Measurements from ENCODE around the gene KMT2C. TPM values are rescaled to one million over a fixed set of nuclear protein-coding genes. Genes with fewer than 3 reads are reported as not detected.
"Not testable (repeated sequence)": the region's sequence is repeated elsewhere in the genome, so short reads cannot be mapped to it uniquely, and the experiment has no call there.

The KMT2C gene
- total and polyA plus RNA-seq, 9 donors: 15.5 to 40.6 (median 33.2) TPM

DNA sequence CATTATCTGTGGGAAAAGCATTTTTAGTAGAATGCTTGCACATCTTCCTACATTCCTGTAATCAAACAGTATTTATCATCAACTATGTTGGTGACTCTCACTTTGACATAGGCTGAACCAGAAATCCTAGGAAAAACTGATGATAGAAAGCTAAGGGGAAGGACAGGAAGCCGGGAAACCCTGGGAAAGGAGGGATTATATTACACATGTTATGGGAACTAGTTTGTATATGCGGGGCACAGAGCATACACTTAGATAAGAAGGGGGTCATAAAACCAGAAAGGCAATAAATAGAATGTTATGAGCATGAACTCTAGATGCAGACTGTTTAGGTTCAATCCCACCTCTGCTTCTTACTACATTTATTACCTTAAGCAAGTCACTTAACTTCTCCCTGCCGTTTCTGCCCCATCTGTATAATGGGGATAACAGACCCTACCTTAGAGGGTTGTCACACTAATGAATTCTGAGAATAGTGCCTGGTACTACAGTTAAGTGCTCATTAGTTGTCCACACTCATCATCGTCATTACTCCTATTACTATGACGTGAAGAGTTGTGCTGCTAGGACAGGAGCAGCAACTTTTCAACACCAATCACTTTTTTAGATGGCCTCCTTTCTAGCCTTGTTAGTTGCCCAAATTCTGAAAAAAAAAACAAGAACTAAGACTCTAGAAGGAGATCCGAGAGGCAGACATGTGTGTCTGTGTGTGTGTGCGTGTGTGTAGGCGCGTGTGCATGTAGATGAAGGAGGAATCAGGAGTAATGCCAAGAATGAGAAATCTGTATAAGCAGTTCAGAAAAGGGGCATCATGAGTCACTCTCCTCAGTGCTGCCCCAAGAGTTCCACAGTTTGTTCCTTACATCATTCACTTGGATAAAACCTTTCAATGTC is 52.2 kb downstream of the KMT2C start:
- H3K36me3 ChIP-seq (ENCODE audit: control insufficient read depth, insufficient read depth, low read length): no peaks in the 10 kb centered on the region
- DNase-seq: peak; percentile 45
- no peaks in the 10 kb centered on the region for H3K4me1 ChIP-seq (ENCODE audit: control insufficient read depth, insufficient read depth, low read length)
- no peak overlapping the region for H3K4me3 ChIP-seq (ENCODE audit: low read length)
- peaks cover 3% of the 10 kb centered on the region for H3K9me3 ChIP-seq (replicated peaks; ENCODE audit: control insufficient read depth, low read depth, low read length)
- H3K27me3 ChIP-seq (ENCODE audit: control insufficient read depth, insufficient read depth, low read length): no peaks in the 10 kb centered on the region
- H3K27ac ChIP-seq (ENCODE audit: low read length): no peak overlapping the region
- WGBS (ENCODE audit: insufficient coverage): no CpG with 5 or more reads among the region's 9 CpGs

DNA sequence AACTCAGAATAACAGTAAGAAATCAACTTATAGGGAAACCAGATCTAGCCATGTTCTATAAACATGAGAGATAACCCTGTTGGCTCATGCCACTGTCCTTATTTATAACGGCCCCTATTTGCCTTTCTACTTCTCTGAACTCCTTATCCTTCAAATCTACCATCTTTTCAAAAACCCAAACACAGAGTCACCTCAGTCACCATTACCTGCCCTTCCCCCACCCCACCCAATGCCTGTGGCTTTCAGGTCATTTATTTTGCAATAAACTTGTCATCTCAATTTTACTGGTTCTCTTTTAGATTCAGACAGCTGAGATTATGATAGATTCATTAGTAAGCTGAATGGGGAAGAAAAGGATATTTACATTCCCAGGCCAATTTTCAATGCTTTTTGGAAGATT is 53.6 kb downstream of the KMT2C start:
- Histone ChIP-seq H3K4me1 (ENCODE audit: control insufficient read depth, insufficient read depth, low read length) (no peaks in the 10 kb centered on the region), H3K9me3 (replicated peaks; ENCODE audit: control insufficient read depth, low read depth, low read length) (peaks cover 6% of the 10 kb centered on the region), H3K27me3 (ENCODE audit: control insufficient read depth, insufficient read depth, low read length) (no peaks in the 10 kb centered on the region), H3K36me3 (ENCODE audit: control insufficient read depth, insufficient read depth, low read length) (no peaks in the 10 kb centered on the region), H3K4me3 (ENCODE audit: low read length) (no peak overlapping the region), H3K27ac (ENCODE audit: low read length) (no peak overlapping the region)
- 23% methylated on average over 1 of the region's 1 CpG for WGBS (ENCODE audit: insufficient coverage)
- no peak for DNase-seq

DNA sequence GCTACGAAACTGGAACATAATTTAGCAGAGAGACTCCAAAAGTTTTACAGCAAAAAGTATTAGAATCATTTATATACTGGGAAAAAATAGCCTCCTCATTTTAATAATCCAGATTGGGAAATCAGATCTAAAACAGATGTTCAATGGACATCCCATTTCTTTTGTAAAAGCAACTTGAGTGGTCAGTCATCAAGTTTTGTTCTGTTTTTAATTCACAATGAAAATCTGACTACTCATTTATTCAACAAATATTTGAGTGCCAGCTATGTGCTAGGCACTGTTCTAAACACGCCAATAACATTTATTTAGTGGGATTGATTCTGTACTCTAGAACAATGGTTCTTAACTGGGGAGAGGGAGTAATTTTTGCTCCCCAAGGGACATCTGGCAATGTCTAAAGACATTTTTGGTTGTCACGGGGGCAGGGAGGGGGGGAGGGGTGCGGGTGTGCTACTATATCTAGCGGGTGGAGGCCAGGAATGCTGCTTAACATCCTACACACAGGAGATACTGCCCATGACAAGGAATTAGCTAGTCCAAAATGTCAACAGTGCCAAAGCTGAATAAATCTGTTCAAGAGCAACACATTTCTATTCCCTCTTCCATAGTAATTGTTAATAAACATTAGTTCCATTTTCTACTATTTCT is 54.7 kb downstream of the KMT2C start:
- peak; percentile 23 for DNase-seq
- 17% methylated on average over 1 of the region's 5 CpGs for WGBS (ENCODE audit: insufficient coverage)
- not testable (repeated sequence) for H3K4me3 ChIP-seq (ENCODE audit: low read length); H3K27ac ChIP-seq (ENCODE audit: low read length); H3K36me3 ChIP-seq (ENCODE audit: control insufficient read depth, insufficient read depth, low read length); H3K27me3 ChIP-seq (ENCODE audit: control insufficient read depth, insufficient read depth, low read length); H3K4me1 ChIP-seq (ENCODE audit: control insufficient read depth, insufficient read depth, low read length)
- H3K9me3 ChIP-seq (replicated peaks; ENCODE audit: control insufficient read depth, low read depth, low read length): peaks cover 12% of the 10 kb centered on the region

DNA sequence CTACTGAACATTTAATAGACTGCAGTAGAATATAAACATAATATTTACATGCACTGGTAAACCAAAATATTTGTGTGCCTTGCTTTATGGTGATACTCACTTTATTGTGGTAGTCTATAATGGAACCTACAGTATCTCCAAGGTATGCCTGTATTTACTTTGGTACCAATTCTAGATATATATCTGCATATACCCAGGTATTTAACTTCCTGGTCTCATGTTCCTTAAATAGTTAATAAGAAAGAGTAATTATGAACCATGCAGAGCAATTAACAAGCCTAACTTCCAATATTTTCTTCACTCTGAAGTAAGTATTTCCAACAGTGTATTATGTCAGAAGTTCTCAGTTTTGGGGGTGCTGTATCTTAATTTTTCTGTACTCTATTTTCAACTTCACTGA is 57.3 kb downstream of the KMT2C start:
- H3K9me3 ChIP-seq (replicated peaks; ENCODE audit: control insufficient read depth, low read depth, low read length): peaks cover 12% of the 10 kb centered on the region
- H3K27me3 ChIP-seq (ENCODE audit: control insufficient read depth, insufficient read depth, low read length); H3K4me3 ChIP-seq (ENCODE audit: low read length); H3K4me1 ChIP-seq (ENCODE audit: control insufficient read depth, insufficient read depth, low read length); H3K36me3 ChIP-seq (ENCODE audit: control insufficient read depth, insufficient read depth, low read length); H3K27ac ChIP-seq (ENCODE audit: low read length); DNase-seq: not testable (repeated sequence)

- not testable (repeated sequence) for H3K27ac ChIP-seq (ENCODE audit: low read length); H3K27me3 ChIP-seq (ENCODE audit: control insufficient read depth, insufficient read depth, low read length); H3K4me3 ChIP-seq (ENCODE audit: low read length); DNase-seq; H3K4me1 ChIP-seq (ENCODE audit: control insufficient read depth, insufficient read depth, low read length); H3K36me3 ChIP-seq (ENCODE audit: control insufficient read depth, insufficient read depth, low read length)
- H3K9me3 ChIP-seq (replicated peaks; ENCODE audit: control insufficient read depth, low read depth, low read length): peaks cover 12% of the 10 kb centered on the region
- no CpG with 5 or more reads among the region's 8 CpGs for WGBS (ENCODE audit: insufficient coverage)
Measured at GRCh38 chr7:152376716-152377484, 58.9 kb downstream of the KMT2C start.

GRCh38 chr7:152370297-152370696 is 65.5 kb downstream of the KMT2C start:
- Histone ChIP-seq H3K27me3 (ENCODE audit: control insufficient read depth, insufficient read depth, low read length) (no peaks in the 10 kb centered on the region), H3K4me1 (ENCODE audit: control insufficient read depth, insufficient read depth, low read length) (peaks cover 6% of the 10 kb centered on the region), H3K36me3 (ENCODE audit: control insufficient read depth, insufficient read depth, low read length) (no peaks in the 10 kb centered on the region), H3K9me3 (replicated peaks; ENCODE audit: control insufficient read depth, low read depth, low read length) (no peaks in the 10 kb centered on the region), H3K27ac (ENCODE audit: low read length) (no peak overlapping the region), H3K4me3 (ENCODE audit: low read length) (no peak overlapping the region)
- DNase-seq: peak; percentile 33

GRCh38 chr7:152369518-152369917 is 66.3 kb downstream of the KMT2C start:
- Histone ChIP-seq H3K4me3 (ENCODE audit: low read length) (no peak overlapping the region), H3K4me1 (ENCODE audit: control insufficient read depth, insufficient read depth, low read length) (peaks cover 6% of the 10 kb centered on the region), H3K27ac (ENCODE audit: low read length) (no peak overlapping the region), H3K9me3 (replicated peaks; ENCODE audit: control insufficient read depth, low read depth, low read length) (no peaks in the 10 kb centered on the region), H3K27me3 (ENCODE audit: control insufficient read depth, insufficient read depth, low read length) (no peaks in the 10 kb centered on the region), H3K36me3 (ENCODE audit: control insufficient read depth, insufficient read depth, low read length) (no peaks in the 10 kb centered on the region)
- no peak for DNase-seq
- 67% methylated on average over 1 of the region's 3 CpGs for WGBS (ENCODE audit: insufficient coverage)

DNA sequence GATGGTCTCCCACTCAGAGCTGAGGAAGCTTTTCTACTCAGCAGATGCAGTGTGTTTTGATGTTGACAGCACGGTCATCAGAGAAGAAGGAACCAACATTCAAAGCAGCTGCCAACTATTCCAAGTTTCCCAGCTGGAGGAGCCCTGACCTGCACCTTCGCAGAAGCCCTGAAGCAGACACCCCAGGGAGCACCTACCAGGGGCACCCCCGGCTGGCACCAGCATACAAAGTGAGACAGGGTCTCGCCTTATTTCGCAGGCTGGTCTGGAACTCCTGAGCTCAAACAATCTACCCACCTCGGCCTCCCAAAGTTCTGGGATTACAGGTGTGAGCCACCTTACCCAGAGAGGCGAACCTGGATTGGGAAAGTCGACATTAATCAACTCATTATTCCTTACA is 68.6 kb downstream of the KMT2C start:
- Histone ChIP-seq H3K4me1 (ENCODE audit: control insufficient read depth, insufficient read depth, low read length) (peaks cover 8% of the 10 kb centered on the region), H3K9me3 (replicated peaks; ENCODE audit: control insufficient read depth, low read depth, low read length) (no peaks in the 10 kb centered on the region), H3K36me3 (ENCODE audit: control insufficient read depth, insufficient read depth, low read length) (no peaks in the 10 kb centered on the region), H3K4me3 (ENCODE audit: low read length) (no peak overlapping the region), H3K27me3 (ENCODE audit: control insufficient read depth, insufficient read depth, low read length) (no peaks in the 10 kb centered on the region), H3K27ac (ENCODE audit: low read length) (no peak overlapping the region)
- 87% methylated on average over 5 of the region's 8 CpGs for WGBS (ENCODE audit: insufficient coverage)
- no peak for DNase-seq

- Histone ChIP-seq H3K9me3 (replicated peaks; ENCODE audit: control insufficient read depth, low read depth, low read length) (no peaks in the 10 kb centered on the region), H3K4me3 (ENCODE audit: low read length) (no peak overlapping the region), H3K36me3 (ENCODE audit: control insufficient read depth, insufficient read depth, low read length) (no peaks in the 10 kb centered on the region), H3K4me1 (ENCODE audit: control insufficient read depth, insufficient read depth, low read length) (peaks cover 8% of the 10 kb centered on the region), H3K27ac (ENCODE audit: low read length) (no peak overlapping the region), H3K27me3 (ENCODE audit: control insufficient read depth, insufficient read depth, low read length) (no peaks in the 10 kb centered on the region)
- WGBS (ENCODE audit: insufficient coverage): 61% methylated on average over 31 of the region's 32 CpGs
- no peak for DNase-seq
Measured at GRCh38 chr7:152366662-152367061, 69.1 kb downstream of the KMT2C start.

- no peaks in the 10 kb centered on the region for H3K36me3 ChIP-seq (ENCODE audit: control insufficient read depth, insufficient read depth, low read length)
- no peaks in the 10 kb centered on the region for H3K9me3 ChIP-seq (replicated peaks; ENCODE audit: control insufficient read depth, low read depth, low read length)
- H3K4me3 ChIP-seq (ENCODE audit: low read length): no peak overlapping the region
- H3K4me1 ChIP-seq (ENCODE audit: control insufficient read depth, insufficient read depth, low read length): peaks cover 8% of the 10 kb centered on the region
- no peak for DNase-seq
- H3K27me3 ChIP-seq (ENCODE audit: control insufficient read depth, insufficient read depth, low read length): no peaks in the 10 kb centered on the region
- no peak overlapping the region for H3K27ac ChIP-seq (ENCODE audit: low read length)
- 90% methylated on average over 2 of the region's 6 CpGs for WGBS (ENCODE audit: insufficient coverage)
Measured at GRCh38 chr7:152365982-152366603, 69.7 kb downstream of the KMT2C start.

Data from muscle of leg (tissue), 11 donors.